ENCODE measurements around the gene GALNT17. TPM values are rescaled to one million over a fixed set of nuclear protein-coding genes. Genes with fewer than 3 reads are reported as not detected.

Gene GALNT17
- total RNA-seq, 1 donor from 2014 or later = 2.7 TPM

DNA sequence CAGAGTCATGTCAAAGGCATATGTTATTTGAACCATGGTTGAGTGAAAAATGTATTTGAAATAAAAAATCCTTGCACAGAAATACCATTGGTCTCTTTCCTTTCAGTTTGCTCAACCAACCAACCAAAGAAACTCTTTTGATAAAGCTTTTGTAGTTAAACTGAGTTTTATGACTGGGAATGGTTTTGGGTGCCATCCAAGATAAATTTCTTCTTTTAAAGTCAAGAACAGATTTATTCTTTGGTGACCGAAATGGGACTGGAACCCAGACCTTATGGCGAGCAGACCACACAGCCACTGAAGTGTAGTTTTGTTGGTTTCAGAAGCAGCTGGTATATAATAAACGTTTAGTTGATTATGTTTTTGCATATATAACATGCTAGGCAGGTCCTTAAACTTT is 2.8 kb upstream of the GALNT17 start:
- H3K4me3 Mint-ChIP-seq = no peak overlapping the region

DNA sequence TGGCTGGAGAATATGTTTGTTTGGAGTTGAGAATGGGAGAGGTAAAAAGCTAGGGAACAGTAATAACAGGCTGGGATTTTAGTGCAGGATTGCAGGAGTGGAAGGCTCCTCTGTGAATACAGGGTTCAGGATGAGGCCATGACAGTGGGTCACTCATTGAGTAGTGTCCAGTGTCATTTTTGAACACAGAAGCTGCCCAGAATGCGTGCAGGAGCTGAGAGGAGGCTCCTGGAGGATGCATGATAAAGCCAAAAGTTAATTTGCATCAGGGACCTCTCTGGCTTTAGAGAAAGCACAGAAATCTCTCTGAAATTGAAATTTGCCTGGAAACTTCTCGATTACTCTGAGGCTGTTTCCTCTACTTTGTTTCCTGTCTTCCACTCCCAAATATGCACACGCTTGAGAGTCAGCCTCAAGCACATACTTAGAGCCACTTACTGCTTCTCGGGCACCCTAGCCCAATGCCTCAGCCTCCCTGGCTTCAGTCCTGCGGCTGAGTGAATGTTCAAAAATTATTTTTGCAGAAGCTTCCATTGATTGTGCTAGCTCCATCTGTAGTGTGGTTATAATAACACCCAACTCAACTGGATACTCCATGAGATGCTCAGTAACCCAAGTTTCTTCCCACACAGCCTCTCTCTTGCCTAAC is 1.8 kb upstream of the GALNT17 start:
- H3K36me3 Mint-ChIP-seq = no peaks in the 10 kb centered on the region
- H3K27ac Mint-ChIP-seq = no peak overlapping the region
- peaks cover 14% of the 10 kb centered on the region for H3K4me1 Mint-ChIP-seq
- H3K4me3 Mint-ChIP-seq = peak overlapping the region; percentile 77
- TF ChIP-seq, protein P1, sequence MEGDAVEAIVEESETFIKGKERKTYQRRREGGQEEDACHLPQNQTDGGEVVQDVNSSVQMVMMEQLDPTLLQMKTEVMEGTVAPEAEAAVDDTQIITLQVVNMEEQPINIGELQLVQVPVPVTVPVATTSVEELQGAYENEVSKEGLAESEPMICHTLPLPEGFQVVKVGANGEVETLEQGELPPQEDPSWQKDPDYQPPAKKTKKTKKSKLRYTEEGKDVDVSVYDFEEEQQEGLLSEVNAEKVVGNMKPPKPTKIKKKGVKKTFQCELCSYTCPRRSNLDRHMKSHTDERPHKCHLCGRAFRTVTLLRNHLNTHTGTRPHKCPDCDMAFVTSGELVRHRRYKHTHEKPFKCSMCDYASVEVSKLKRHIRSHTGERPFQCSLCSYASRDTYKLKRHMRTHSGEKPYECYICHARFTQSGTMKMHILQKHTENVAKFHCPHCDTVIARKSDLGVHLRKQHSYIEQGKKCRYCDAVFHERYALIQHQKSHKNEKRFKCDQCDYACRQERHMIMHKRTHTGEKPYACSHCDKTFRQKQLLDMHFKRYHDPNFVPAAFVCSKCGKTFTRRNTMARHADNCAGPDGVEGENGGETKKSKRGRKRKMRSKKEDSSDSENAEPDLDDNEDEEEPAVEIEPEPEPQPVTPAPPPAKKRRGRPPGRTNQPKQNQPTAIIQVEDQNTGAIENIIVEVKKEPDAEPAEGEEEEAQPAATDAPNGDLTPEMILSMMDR (IDR thresholded peaks at IDR 0.05; ENCODE audit: unreplicated experiment) = no peak
- peaks cover 66% of the 10 kb centered on the region for H3K27me3 Mint-ChIP-seq (ENCODE audit: low read depth)
- DNase-seq (ENCODE audit: low spot score in 2 of 2, unreplicated experiment in 2 of 2) = no peak
- no peaks in the 10 kb centered on the region for H3K9me3 Mint-ChIP-seq

More for the DNA sequence above, 2.8 kb upstream of the GALNT17 start:
- DNase-seq (ENCODE audit: low spot score in 2 of 2, unreplicated experiment in 2 of 2) = no peak
- H3K27me3 Mint-ChIP-seq (ENCODE audit: low read depth) = peaks cover 60% of the 10 kb centered on the region
- TF ChIP-seq, protein P1 (IDR thresholded peaks at IDR 0.05; ENCODE audit: unreplicated experiment) = no peak
- no peak overlapping the region for H3K27ac Mint-ChIP-seq
- no peaks in the 10 kb centered on the region for H3K36me3 Mint-ChIP-seq
- peaks cover 14% of the 10 kb centered on the region for H3K4me1 Mint-ChIP-seq
- H3K9me3 Mint-ChIP-seq = no peaks in the 10 kb centered on the region

DNA sequence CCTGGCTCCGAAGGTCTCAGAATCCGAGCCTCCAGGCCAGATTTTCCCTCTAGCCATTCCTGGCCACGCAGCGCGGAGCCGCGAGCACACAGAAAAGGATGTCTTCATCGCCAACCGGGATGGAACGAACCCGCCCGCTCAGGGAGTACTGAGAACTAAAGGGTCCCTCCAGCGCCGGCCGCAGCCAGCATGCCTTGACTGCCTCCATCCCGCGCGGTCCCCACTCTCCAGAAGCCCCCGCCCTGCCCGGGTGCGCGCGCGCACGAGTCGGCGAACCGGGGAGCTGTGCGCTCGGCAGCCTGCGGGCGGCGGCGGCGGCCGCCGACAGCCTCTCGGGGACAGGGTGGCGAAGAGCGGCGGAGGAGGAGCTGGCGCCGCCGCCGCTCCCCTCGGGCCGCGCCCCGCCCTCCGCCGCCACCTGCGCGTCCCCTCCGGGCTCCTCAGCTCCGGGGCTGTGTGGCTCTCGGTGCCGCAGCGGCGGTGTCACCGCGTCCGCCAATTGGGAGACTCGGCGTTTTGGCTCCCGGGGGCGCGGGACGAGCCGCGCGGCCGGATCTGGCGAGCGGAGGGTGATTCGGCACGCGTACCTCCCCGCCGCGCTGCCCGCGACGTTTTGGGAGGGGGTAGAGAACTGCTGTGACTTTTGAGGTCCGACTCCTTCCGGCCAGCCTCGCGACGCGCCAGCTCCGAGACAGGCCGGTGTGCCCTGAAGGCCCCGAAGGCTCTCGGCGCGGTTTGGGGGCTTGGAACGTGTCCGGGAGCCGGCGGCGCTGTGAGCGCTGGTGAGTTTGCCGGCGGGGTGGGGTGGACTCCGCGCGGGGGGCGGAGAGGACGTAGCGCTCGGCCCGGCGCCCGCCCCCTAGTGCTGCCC is 453 bp upstream of the GALNT17 start:
- no peak overlapping the region for H3K27ac Mint-ChIP-seq
- H3K9me3 Mint-ChIP-seq = no peaks in the 10 kb centered on the region
- peaks cover 14% of the 10 kb centered on the region for H3K4me1 Mint-ChIP-seq
- H3K4me3 Mint-ChIP-seq = peak overlapping the region; percentile 77
- H3K36me3 Mint-ChIP-seq = no peaks in the 10 kb centered on the region
- TF ChIP-seq, protein P1 (IDR thresholded peaks at IDR 0.05; ENCODE audit: unreplicated experiment) = no peak
- peaks cover 79% of the 10 kb centered on the region for H3K27me3 Mint-ChIP-seq (ENCODE audit: low read depth)
- peak; percentile 67 to 78 for DNase-seq (ENCODE audit: low spot score in 2 of 2, unreplicated experiment in 2 of 2)

DNA sequence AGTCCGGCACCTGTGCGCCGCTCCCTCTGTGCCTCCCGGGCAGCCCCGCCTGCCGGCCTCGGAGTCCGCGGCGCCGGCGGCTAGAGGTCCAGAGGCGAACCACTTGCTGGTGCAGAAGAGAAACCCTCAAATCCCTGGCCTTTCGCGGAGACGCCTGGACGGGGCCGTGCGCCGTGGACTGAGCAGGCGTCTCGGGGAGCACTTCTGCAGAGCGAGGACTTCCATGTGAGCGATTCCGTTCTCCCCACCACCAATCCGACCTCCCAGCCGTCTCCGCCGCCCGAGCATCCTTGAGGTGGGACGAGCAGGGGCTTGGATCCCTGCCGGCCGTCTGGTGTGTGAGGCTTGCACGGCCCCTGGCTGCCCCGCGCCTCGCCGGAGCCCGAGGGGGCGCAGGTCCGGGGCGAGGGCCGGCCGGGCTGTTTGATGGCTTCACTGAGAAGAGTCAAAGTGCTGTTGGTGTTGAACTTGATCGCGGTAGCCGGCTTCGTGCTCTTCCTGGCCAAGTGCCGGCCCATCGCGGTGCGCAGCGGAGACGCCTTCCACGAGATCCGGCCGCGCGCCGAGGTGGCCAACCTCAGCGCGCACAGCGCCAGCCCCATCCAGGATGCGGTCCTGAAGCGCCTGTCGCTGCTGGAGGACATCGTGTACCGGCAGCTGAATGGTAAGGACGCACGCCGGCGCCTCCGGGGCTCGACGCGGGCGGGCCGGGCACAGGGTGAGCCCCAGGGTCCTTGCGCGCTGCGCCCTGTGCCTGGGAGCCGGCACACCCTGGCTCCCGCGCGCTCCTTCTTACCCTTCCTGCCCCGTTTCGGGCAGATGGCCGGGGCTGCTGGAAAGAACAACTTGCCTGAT is 660 bp downstream of the GALNT17 start:
- H3K4me1 Mint-ChIP-seq = peaks cover 14% of the 10 kb centered on the region
- H3K9me3 Mint-ChIP-seq = no peaks in the 10 kb centered on the region
- DNase-seq (ENCODE audit: low spot score in 2 of 2, unreplicated experiment in 2 of 2) = peak in 1 of 2 experiments; percentile 47
- no peak overlapping the region for H3K27ac Mint-ChIP-seq
- peak overlapping the region; percentile 61 for H3K4me3 Mint-ChIP-seq
- H3K27me3 Mint-ChIP-seq (ENCODE audit: low read depth) = peaks cover 86% of the 10 kb centered on the region
- TF ChIP-seq, protein P1 (IDR thresholded peaks at IDR 0.05; ENCODE audit: unreplicated experiment) = no peak
- H3K36me3 Mint-ChIP-seq = no peaks in the 10 kb centered on the region

DNA sequence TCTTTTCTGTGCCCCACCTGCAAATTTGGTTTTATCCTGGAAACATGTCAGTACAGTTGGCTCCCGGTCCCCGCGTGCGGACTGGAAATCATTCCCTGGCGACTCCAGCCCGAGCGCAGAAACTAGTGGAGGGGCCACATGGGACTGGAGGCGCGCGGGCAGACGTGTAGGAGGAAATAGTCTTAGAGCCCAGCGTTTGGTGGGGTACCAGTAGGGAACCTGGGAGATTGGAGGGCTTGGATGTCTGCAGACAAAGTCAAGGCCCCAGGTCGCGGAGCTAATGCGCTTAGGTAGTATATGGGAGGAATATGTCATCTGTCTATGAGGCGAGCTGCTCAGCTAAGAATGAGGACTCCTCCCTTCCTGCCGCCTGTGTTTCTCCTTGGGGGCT is 1.3 kb downstream of the GALNT17 start:
- Mint-ChIP-seq H3K9me3 (no peaks in the 10 kb centered on the region), H3K4me3 (peak overlapping the region; percentile 61), H3K27ac (no peak overlapping the region), H3K4me1 (peaks cover 14% of the 10 kb centered on the region), H3K36me3 (no peaks in the 10 kb centered on the region), H3K27me3 (ENCODE audit: low read depth) (peaks cover 85% of the 10 kb centered on the region)
- DNase-seq (ENCODE audit: low spot score in 2 of 2, unreplicated experiment in 2 of 2) = no peak
- TF ChIP-seq, protein P1 (IDR thresholded peaks at IDR 0.05; ENCODE audit: unreplicated experiment) = no peak
